Keratinocyte (primary cell): ENCODE data around the gene RBM17. TPM values are rescaled to one million over a fixed set of nuclear protein-coding genes. Genes with fewer than 3 reads are reported as not detected.

Experiments
- DNase-seq: peaks from one replicate; pipeline ENCODE4 v3.0.0-alpha.2; 2011; ENCODE audit warnings: low read depth, missing footprints, low spot score
- FAIRE-seq: peaks from 2 replicates; lab custom pipeline; 2011; peaks lifted over from hg19 to GRCh38; lab: Jason Lieb, UNC
- H2AFZ ChIP-seq: 2 replicates; pipeline ENCODE4 v1.6.0; 2012; ENCODE audit warnings: low read length, control low read depth, inconsistent platforms; ENCODE audit not compliant: control insufficient read depth
- H3K27ac ChIP-seq: 2 replicates; pipeline ENCODE4 v1.5.1; 2011; ENCODE audit warnings: low read length; ENCODE audit not compliant: control insufficient read depth, insufficient read depth
- H3K27me3 ChIP-seq: 3 replicates; pipeline ENCODE4 v1.6.0; 2011; ENCODE audit warnings: low read length; ENCODE audit not compliant: control insufficient read depth, insufficient read depth; ENCODE audit errors: extremely low read depth
- H3K36me3 ChIP-seq, 2 experiments: 2 replicates in 1 of 2; 3 replicates in 1 of 2; pipeline ENCODE4 v1.5.1; 2011; ENCODE audit warnings: low read length in 2 of 2, mild to moderate bottlenecking in 1 of 2; ENCODE audit not compliant: control insufficient read depth in 2 of 2, insufficient read depth in 2 of 2; ENCODE audit errors: extremely low read depth in 1 of 2
- H3K4me1 ChIP-seq: 3 replicates; pipeline ENCODE4 v1.5.1; 2011; ENCODE audit warnings: low read length; ENCODE audit not compliant: control insufficient read depth, insufficient read depth; ENCODE audit errors: extremely low read depth
- H3K4me2 ChIP-seq: 3 replicates; pipeline ENCODE4 v1.6.0; 2011; ENCODE audit warnings: low read depth, low read length; ENCODE audit not compliant: control insufficient read depth, insufficient read depth; ENCODE audit errors: extremely low read depth
- H3K4me3 ChIP-seq, 3 experiments: fragments of 200-600 bp in 1 of 3; sonication (generic) in 1 of 3; 2 replicates in 2 of 3; 3 replicates in 1 of 3; pipeline ENCODE4 v1.5.1; 2011 to 2016; ENCODE audit warnings: low read length in 3 of 3, mild to moderate bottlenecking in 3 of 3, control low read depth in 2 of 3, inconsistent platforms in 1 of 3, low read depth in 1 of 3, mixed read lengths in 1 of 3, mixed run types in 1 of 3, moderate library complexity in 1 of 3; ENCODE audit not compliant: control insufficient read depth in 2 of 3, insufficient read depth in 2 of 3; ENCODE audit errors: extremely low read depth in 1 of 3
- H3K79me2 ChIP-seq: 2 replicates; pipeline ENCODE4 v1.6.0; 2012; ENCODE audit warnings: low read length; ENCODE audit not compliant: control insufficient read depth, insufficient read depth
- H3K9ac ChIP-seq: 3 replicates; pipeline ENCODE4 v1.6.0; 2011; ENCODE audit warnings: low read length; ENCODE audit not compliant: control insufficient read depth, insufficient read depth; ENCODE audit errors: extremely low read depth
- H3K9me1 ChIP-seq: 3 replicates; pipeline ENCODE4 v1.6.0; 2011; ENCODE audit warnings: low read length; ENCODE audit not compliant: control insufficient read depth, insufficient read depth; ENCODE audit errors: extremely low read depth
- H3K9me3 ChIP-seq: 2 replicates; pipeline ENCODE4 v1.5.1; 2012; ENCODE audit warnings: low read depth, low read length; ENCODE audit not compliant: control insufficient read depth
- H4K20me1 ChIP-seq: 3 replicates; pipeline ENCODE4 v1.6.0; 2011; ENCODE audit warnings: low read length; ENCODE audit not compliant: control insufficient read depth, insufficient read depth; ENCODE audit errors: extremely low read depth
- EZH2 ChIP-seq: IDR thresholded peaks from one replicate; pipeline ENCODE4 v1.6.1; 2012; ENCODE audit warnings: inconsistent platforms, mild to moderate bottlenecking, low read length, moderate library complexity
- dilution Hi-C: fragments of 300-500 bp; cut with MboI; formaldehyde crosslinking; loops from one replicate; pipeline ENCODE4 v1.7.0; 2020; ENCODE audit warnings: low sequenced_read_pairs; ENCODE audit not compliant: extremely low pct_ligation_motif_present
- polyA plus RNA-seq, 5 experiments: library from polyadenylated mRNA; depleted of rRNA in 3 of 5; stranded (reverse) in 3 of 5; stranded (forward) in 1 of 5; unstranded in 1 of 5; fragments of >200 nt; gene quantifications; 1 replicate in 1 of 5; 2 replicates in 3 of 5; 3 replicates in 1 of 5; pipeline versions ENCODE4 v1.2.1 to v1.2.3, GENCODE V29; 2011 to 2012; ENCODE audit warnings: missing spikeins in 2 of 5, low read depth in 1 of 5, low replicate concordance in 1 of 5
- TF ChIP-seq, protein P1 (sequence below), 3 experiments: IDR thresholded peaks in 1 of 3; conservative IDR thresholded peaks in 1 of 3; optimal IDR thresholded peaks in 1 of 3; 2 replicates in 2 of 3; 3 replicates in 1 of 3; pipeline versions ENCODE3 to v1.5.1; 2011; ENCODE audit warnings: low read length in 3 of 3, mild to moderate bottlenecking in 3 of 3, moderate library complexity in 2 of 3, control low read depth in 1 of 3, inconsistent platforms in 1 of 3; ENCODE audit not compliant: insufficient read depth in 2 of 3; ENCODE audit errors: extremely low read depth in 1 of 3

The RBM17 gene
- polyA plus RNA-seq, 1 donor (not counting 4 experiments of a cell fraction or from before 2014, with no cell fraction given) = 54.8 TPM

DNA sequence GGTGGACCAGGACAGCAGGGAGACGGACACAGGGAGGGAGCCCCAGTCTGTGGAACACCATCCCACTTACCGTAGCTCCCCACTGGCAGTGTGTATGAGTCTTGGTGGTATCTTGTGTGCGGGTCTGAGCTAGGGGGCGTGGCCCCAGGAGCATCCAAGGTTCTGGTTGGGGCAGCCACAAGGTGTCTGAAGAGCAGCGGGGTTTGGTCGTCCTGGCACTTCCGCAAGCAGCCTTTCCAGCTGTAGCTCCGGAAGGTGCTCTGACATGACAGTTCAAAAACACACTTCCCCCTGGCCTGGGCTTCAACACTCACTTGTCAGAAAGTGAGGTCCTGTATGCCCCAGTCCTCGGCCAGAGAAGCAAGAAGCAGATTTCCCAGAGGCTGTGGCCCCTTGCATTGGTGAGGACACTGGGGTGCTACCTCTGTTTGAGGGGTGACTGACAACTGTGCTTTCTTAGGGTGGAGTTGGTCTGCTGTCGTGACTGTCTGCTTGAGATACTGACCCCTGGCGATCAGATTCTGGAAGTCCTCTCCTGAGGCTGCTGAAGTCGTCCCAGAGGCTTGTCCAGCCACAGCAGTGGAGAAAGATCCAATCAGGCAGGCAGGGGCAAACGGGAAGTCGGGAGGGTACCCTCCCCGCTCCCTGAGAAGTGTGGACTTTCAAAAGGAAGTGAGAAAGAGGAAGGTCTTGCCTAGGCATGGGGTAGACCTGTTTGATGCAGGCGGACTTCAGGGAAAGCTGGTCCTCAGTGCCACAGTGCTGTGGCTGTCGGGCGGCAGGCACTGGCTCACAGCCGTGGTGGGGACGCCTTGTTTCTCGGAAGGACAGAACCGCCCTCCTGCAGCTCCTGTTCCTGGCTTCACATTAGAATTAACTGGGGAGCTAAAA lies 62.5 kb downstream of the RBM17 start:
- TF ChIP-seq EZH2 = no peak
- TF ChIP-seq, protein P1, sequence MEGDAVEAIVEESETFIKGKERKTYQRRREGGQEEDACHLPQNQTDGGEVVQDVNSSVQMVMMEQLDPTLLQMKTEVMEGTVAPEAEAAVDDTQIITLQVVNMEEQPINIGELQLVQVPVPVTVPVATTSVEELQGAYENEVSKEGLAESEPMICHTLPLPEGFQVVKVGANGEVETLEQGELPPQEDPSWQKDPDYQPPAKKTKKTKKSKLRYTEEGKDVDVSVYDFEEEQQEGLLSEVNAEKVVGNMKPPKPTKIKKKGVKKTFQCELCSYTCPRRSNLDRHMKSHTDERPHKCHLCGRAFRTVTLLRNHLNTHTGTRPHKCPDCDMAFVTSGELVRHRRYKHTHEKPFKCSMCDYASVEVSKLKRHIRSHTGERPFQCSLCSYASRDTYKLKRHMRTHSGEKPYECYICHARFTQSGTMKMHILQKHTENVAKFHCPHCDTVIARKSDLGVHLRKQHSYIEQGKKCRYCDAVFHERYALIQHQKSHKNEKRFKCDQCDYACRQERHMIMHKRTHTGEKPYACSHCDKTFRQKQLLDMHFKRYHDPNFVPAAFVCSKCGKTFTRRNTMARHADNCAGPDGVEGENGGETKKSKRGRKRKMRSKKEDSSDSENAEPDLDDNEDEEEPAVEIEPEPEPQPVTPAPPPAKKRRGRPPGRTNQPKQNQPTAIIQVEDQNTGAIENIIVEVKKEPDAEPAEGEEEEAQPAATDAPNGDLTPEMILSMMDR (optimal IDR thresholded peaks at IDR 0.05 in 1 of 3, IDR thresholded peaks at IDR 0.05 in 1 of 3, conservative IDR thresholded peaks at IDR 0.05 in 1 of 3; ENCODE audit: extremely low read depth in 1 of 3, insufficient read depth in 2 of 3, low read length in 3 of 3) = peak; percentile 66 to 74 (median 73)
- H4K20me1 ChIP-seq = no peaks in the 10 kb centered on the region
- no peaks in the 10 kb centered on the region for H3K9me1 ChIP-seq
- H3K9ac ChIP-seq = no peak overlapping the region
- peaks cover 22% of the 10 kb centered on the region for H3K79me2 ChIP-seq
- no peak overlapping the region for H3K4me3 ChIP-seq
- no peak overlapping the region for H2AFZ ChIP-seq
- H3K36me3 ChIP-seq = no peaks in the 10 kb centered on the region
- FAIRE-seq (peak; percentile 61), DNase-seq (no peak)
- no peaks in the 10 kb centered on the region for H3K27me3 ChIP-seq
- dilution Hi-C loops = no loop called here
- no peak overlapping the region for H3K27ac ChIP-seq
- no peak overlapping the region for H3K4me2 ChIP-seq
- no peaks in the 10 kb centered on the region for H3K9me3 ChIP-seq
- no peaks in the 10 kb centered on the region for H3K4me1 ChIP-seq

DNA sequence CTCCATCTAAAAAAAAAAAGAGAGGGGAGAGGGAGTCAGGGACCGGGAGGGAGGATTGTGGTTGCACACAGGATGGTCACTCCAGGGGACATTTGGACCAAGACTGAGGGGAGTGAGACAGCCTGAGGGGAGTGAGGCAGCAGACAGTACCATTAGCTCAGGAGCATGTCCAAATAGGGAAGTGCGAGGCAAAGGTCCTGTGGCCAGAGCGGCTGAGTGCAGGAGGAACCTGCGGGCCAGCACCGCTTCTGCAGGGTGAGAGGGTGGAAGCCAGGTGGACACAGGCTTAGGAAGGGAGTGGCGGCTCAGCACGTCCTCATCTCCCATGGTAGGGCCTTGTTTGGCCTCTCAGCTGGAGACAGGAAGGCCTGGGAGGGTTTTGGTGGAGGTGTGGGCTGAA lies 65.0 kb downstream of the RBM17 start:
- dilution Hi-C loops = no loop called here
- H3K9me3 ChIP-seq = no peaks in the 10 kb centered on the region
- H3K4me1 ChIP-seq = no peaks in the 10 kb centered on the region
- no peak overlapping the region for H3K4me3 ChIP-seq
- FAIRE-seq (no peak), DNase-seq (no peak)
- H3K36me3 ChIP-seq = no peaks in the 10 kb centered on the region
- H3K9ac ChIP-seq = no peak overlapping the region
- no peak overlapping the region for H3K27ac ChIP-seq
- H4K20me1 ChIP-seq = no peaks in the 10 kb centered on the region
- peaks cover 11% of the 10 kb centered on the region for H3K79me2 ChIP-seq
- H3K4me2 ChIP-seq = no peak overlapping the region
- no peaks in the 10 kb centered on the region for H3K27me3 ChIP-seq
- TF ChIP-seq, protein P1 (optimal IDR thresholded peaks at IDR 0.05 in 1 of 3, IDR thresholded peaks at IDR 0.05 in 1 of 3, conservative IDR thresholded peaks at IDR 0.05 in 1 of 3; ENCODE audit: extremely low read depth in 1 of 3, insufficient read depth in 2 of 3, low read length in 3 of 3) = no peak
- TF ChIP-seq EZH2 = no peak
- no peak overlapping the region for H2AFZ ChIP-seq
- no peaks in the 10 kb centered on the region for H3K9me1 ChIP-seq
